Small intestine (tissue), 7 donors: ENCODE measurements around the gene LEAP2. TPM values are rescaled to one million over a fixed set of nuclear protein-coding genes. Genes with fewer than 3 reads are reported as not detected.

Experiments
- DNase-seq, 2 donors: peaks; one replicate each; pipeline versions ENCODE4 v3.0.0 to v3.0.0-alpha.2; 2013
- FAIRE-seq: peaks from 2 replicates; lab custom pipeline; 2012; peaks lifted over from hg19 to GRCh38; lab: Jason Lieb, UNC
- H3K27ac ChIP-seq, 3 donors: one replicate each; pipeline ENCODE4 v1.5.1; 2013; ENCODE audit warnings: low read length in 2 of 3, mild to moderate bottlenecking in 2 of 3, control low read depth in 1 of 3, inconsistent platforms in 1 of 3, low read depth in 1 of 3, moderate library complexity in 1 of 3
- H3K27me3 ChIP-seq, 3 donors: one replicate each; pipeline ENCODE4 v1.6.1; 2013; ENCODE audit warnings: low read length in 3 of 3, inconsistent platforms in 1 of 3; ENCODE audit not compliant: control insufficient read depth in 3 of 3, insufficient read depth in 3 of 3
- H3K36me3 ChIP-seq, 3 donors: one replicate each; pipeline ENCODE4 v1.6.1; 2013; ENCODE audit warnings: low read length in 3 of 3, inconsistent platforms in 1 of 3, low read depth in 1 of 3, mild to moderate bottlenecking in 1 of 3, moderate library complexity in 1 of 3; ENCODE audit not compliant: control insufficient read depth in 3 of 3, insufficient read depth in 2 of 3
- H3K4me1 ChIP-seq, 3 donors: one replicate each; pipeline ENCODE4 v1.6.1; 2013; ENCODE audit warnings: low read length in 2 of 3, inconsistent platforms in 1 of 3, low read depth in 1 of 3, mild to moderate bottlenecking in 1 of 3, moderate library complexity in 1 of 3; ENCODE audit not compliant: control insufficient read depth in 3 of 3, insufficient read depth in 2 of 3
- H3K4me3 ChIP-seq, 3 donors: one replicate each; pipeline ENCODE4 v1.5.1; 2013; ENCODE audit warnings: low read length in 3 of 3, control low read depth in 1 of 3, inconsistent platforms in 1 of 3, low read depth in 1 of 3, mild to moderate bottlenecking in 1 of 3, moderate library complexity in 1 of 3
- H3K9me3 ChIP-seq, 2 donors: one replicate each; pipeline ENCODE4 v1.6.1; 2013; ENCODE audit warnings: low read depth in 1 of 2, low read length in 1 of 2; ENCODE audit not compliant: control insufficient read depth in 2 of 2, insufficient read depth in 1 of 2
- WGBS, 3 donors: extraction: QIAGEN DNeasy Blood & Tissue Kit; methylation state at CpG; one replicate each; pipeline ENCODE4 v1.1.7; 2013; 5-methylcytosine and 5-hydroxymethylcytosine counted together
- polyA plus RNA-seq, 4 donors: library from polyadenylated mRNA; stranded (reverse) in 3 of 4; unstranded in 1 of 4; fragments of 200-250 nt in 3 of 4; fragments of 120-200 nt in 1 of 4; gene quantifications; one replicate each; pipeline versions ENCODE4 v1.2.1 to v1.2.3, GENCODE V29; 2013
- donor health status: healthy with polysubstance abuse.
- donor health status: control.
- donor health status: control.
- donor health status: Bipolar disorder and iron deficiency.
- donor health status: healthy.

The LEAP2 gene
- polyA plus RNA-seq, 4 donors = 2.2 to 12.3 (median 6.6) TPM

DNA sequence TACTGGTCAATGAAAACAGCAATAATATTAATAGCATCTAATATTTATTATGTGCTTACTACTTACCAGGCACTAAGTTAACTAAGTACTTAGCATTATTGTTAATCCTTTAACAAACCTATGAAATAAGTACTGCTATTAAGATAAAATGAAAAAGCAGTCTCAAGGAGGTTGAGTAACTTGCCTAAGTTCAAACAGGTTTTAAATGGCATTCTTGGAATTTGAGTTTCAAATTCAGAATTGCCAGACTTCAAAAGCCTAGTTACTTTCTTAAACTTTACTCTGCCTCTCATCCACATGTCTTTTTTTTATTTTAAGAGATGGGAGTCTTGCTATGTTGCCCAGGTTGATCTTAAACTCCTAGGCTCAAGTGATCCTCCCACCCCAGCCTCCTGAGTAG lies 16.0 kb downstream of the LEAP2 start:
- FAIRE-seq (no peak), DNase-seq (no peak)
- Histone ChIP-seq H3K27me3 (no peaks in the 10 kb centered on the region), H3K27ac (no peak overlapping the region), H3K4me3 (no peak overlapping the region), H3K4me1 (no peaks in the 10 kb centered on the region), H3K9me3 (no peaks in the 10 kb centered on the region), H3K36me3 (peaks cover 17 to 23% (median 21%) of the 10 kb centered on the region in 3 donors)

DNA sequence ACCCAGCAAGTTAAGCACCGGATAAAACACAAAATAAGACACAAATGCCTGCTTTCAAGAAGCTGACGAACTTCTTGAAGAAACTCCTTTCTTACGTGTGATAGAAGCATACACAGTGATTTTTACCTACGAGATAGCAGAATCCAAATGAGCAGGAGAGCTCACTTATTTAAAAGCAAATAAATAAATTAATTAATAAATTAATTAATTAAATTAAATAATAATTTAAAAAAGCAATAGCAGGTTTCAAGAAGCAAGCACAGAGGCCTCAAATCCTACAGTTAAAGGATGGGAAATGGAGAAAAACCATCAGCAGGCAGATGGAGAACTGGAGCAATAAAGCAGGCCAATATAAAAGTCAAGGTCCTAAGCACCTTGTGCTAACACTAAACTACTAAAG lies 17.3 kb downstream of the LEAP2 start:
- Histone ChIP-seq H3K9me3 (no peaks in the 10 kb centered on the region), H3K36me3 (peaks cover 15 to 23% (median 23%) of the 10 kb centered on the region in 3 donors), H3K27ac (no peak overlapping the region), H3K4me1 (no peaks in the 10 kb centered on the region), H3K4me3 (no peak overlapping the region), H3K27me3 (no peaks in the 10 kb centered on the region)
- no peak for DNase-seq
- WGBS, 3 donors = 94 to 96% (median 95%) methylated on average over 4 of the region's 4 CpGs
- no peak for FAIRE-seq

DNA sequence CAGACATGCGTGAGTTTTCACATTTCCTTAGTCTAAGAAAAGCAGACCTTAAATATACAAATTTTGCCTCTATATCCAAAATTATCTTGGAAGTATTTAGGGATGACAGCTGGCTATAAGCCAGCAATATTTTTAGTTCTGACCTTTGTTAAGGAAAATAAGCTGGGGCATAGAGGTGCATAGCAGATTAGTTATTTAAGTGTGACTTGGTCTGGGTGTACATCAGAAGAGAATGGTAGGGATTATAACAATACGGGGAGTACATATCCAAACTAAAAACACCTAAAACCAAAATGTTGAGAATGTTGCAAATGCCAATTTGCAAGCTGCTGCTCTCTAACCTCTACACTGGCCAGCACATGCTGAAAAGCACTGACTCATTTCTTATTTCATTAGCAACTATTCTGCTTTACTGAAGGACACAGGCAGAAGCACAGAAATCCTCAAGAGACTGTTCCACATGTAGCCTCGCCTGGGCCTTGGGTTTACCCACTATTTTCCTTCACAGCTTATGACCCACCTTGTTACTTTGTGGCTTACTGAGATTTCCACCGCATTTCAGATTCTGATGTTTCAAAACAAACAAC lies 22.3 kb downstream of the LEAP2 start:
- no peak for FAIRE-seq
- peaks cover 13 to 38% (median 25%) of the 10 kb centered on the region in 3 donors for H3K36me3 ChIP-seq
- H3K4me1 ChIP-seq = no peaks in the 10 kb centered on the region
- H3K27ac ChIP-seq = no peak overlapping the region
- no peaks in the 10 kb centered on the region for H3K27me3 ChIP-seq
- WGBS, 3 donors = 89 to 93% (median 90%) methylated on average over 4 of the region's 4 CpGs
- no peak for DNase-seq
- no peak overlapping the region for H3K4me3 ChIP-seq
- no peaks in the 10 kb centered on the region for H3K9me3 ChIP-seq

DNA sequence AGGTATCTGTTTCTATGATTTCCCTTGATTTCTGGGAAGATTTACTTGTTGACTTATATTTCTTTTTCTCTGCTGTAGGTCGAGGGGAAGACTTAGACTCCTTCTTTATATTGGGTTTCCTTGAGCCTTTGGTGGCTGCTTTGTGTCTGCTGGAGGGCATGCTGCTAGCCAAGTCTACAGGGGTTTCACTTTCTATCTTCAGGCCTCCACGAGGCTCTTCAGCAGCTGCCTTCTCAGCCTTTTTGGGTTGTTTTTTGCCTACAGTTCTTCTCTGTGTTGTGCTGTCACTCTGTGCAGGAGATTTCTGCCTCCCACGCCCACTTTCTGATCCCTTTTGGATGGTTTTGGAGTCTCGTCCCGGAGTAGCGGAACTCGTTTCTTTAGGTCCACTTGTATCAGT lies 23.2 kb downstream of the LEAP2 start:
- no peak for DNase-seq
- no peak for FAIRE-seq
- Histone ChIP-seq H3K36me3 (peaks cover 13 to 38% (median 25%) of the 10 kb centered on the region in 3 donors), H3K4me1 (no peaks in the 10 kb centered on the region), H3K9me3 (no peaks in the 10 kb centered on the region), H3K27me3 (no peaks in the 10 kb centered on the region), H3K27ac (no peak overlapping the region), H3K4me3 (no peak overlapping the region)
- WGBS, 3 donors = 72 to 74% (median 74%) methylated on average over 7 of the region's 7 CpGs

DNA sequence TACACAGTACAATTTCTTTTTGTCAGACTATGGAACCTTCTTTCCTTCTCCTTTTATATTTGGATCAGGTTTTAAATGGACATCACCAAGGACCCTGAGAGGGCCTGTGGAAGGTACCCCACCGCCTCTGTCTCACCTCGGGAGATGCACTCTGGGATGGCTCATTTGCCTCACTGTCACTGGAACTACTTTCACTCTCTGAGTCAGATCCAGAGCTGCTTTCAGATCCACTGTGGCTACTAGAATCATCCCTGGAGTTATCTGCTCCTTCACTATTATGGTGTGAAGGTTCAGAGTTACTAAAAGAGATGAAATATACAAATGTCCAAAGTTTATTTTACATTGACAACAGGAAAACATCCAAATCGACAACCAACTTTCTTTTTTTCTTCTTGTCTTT lies 24.6 kb downstream of the LEAP2 start:
- FAIRE-seq (no peak), DNase-seq (no peak)
- peaks cover 10 to 42% (median 18%) of the 10 kb centered on the region in 3 donors for H3K36me3 ChIP-seq
- H3K9me3 ChIP-seq = no peaks in the 10 kb centered on the region
- H3K27ac ChIP-seq = no peak overlapping the region
- H3K27me3 ChIP-seq = no peaks in the 10 kb centered on the region
- H3K4me3 ChIP-seq = no peak overlapping the region
- 65 to 72% (median 71%) methylated on average over 3 of the region's 3 CpGs for WGBS, 3 donors
- H3K4me1 ChIP-seq = no peaks in the 10 kb centered on the region

DNA sequence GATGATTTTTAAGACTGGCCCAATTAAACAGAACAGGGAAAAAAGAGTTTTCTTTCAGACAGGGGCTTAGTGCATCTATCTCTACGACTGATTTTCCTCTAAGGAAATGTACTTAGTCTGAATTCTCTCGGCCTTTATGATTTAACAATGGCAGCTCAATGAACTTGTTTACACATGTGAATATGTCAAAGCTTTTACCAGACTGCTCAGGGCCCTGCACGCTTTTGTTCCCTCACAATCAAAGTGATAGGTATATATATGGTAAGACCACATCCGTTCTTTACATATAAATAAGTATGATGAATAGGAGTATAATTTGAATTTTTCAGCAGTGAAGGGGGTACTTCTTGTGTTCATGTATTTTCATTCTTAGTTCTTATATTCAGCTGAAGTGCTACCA lies 27.6 kb downstream of the LEAP2 start:
- Histone ChIP-seq H3K9me3 (no peaks in the 10 kb centered on the region), H3K27me3 (no peaks in the 10 kb centered on the region), H3K4me1 (no peaks in the 10 kb centered on the region), H3K4me3 (no peak overlapping the region), H3K27ac (no peak overlapping the region), H3K36me3 (peaks cover 3 to 33% (median 18%) of the 10 kb centered on the region in 3 donors)
- FAIRE-seq (no peak), DNase-seq (no peak)
- WGBS, 3 donors = 89 to 94% (median 92%) methylated on average over 4 of the region's 4 CpGs

DNA sequence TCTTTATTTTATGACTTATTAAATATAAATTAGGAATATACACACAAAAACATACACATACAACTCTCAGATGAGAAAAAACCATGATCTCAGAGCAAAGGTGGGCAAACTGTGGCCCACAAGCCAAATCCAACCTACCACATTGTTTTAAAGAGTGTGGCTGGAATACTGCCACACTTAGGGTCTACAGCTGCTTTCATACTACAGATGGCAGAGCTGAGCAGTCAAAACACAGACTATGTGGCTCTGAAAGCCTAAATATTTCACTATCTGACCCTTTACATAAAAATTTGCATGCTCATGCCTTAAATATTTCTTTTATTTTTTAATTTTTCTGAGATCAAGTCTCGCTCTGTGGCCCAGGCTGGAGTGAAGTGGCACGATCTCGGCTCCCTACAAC lies 28.3 kb downstream of the LEAP2 start:
- no peak overlapping the region for H3K27ac ChIP-seq
- no peak for DNase-seq
- H3K36me3 ChIP-seq = peaks cover under 1 to 28% (median 11%) of the 10 kb centered on the region in 3 donors
- H3K27me3 ChIP-seq = no peaks in the 10 kb centered on the region
- H3K4me3 ChIP-seq = no peak overlapping the region
- FAIRE-seq = no peak
- no peaks in the 10 kb centered on the region for H3K4me1 ChIP-seq
- no peaks in the 10 kb centered on the region for H3K9me3 ChIP-seq
- whole genome bisulfite sequencing, 3 donors = 95 to 98% (median 97%) methylated on average over 3 of the region's 3 CpGs

DNA sequence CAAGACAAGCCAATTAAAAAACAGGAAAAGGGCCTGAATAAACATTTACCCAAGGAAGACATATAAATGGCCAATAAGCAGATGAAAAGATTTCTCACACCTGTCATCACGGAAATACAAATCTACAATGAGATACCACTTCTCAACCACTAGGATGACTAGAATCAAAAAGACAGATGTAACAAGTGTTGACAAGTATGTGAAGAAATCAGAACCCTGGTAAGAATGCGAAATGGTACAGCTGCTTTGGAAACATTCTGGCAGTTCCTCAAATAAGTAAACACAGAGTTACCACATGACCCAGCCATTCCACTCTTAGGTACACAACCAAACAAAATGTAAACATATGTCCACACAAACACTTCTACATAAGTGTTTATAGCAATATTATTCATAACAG lies 32.5 kb downstream of the LEAP2 start:
- WGBS, 3 donors = 68 to 71% (median 69%) methylated on average over 2 of the region's 2 CpGs
- FAIRE-seq (no peak), DNase-seq (no peak)
- no peak overlapping the region for H3K4me3 ChIP-seq
- H3K36me3 ChIP-seq = peaks cover 0 to 14% (median 5%) of the 10 kb centered on the region in 3 donors
- no peaks in the 10 kb centered on the region for H3K9me3 ChIP-seq
- H3K27ac ChIP-seq = no peak overlapping the region
- H3K4me1 ChIP-seq = peaks cover 0 to 4% (median 3%) of the 10 kb centered on the region in 3 donors
- no peaks in the 10 kb centered on the region for H3K27me3 ChIP-seq

DNA sequence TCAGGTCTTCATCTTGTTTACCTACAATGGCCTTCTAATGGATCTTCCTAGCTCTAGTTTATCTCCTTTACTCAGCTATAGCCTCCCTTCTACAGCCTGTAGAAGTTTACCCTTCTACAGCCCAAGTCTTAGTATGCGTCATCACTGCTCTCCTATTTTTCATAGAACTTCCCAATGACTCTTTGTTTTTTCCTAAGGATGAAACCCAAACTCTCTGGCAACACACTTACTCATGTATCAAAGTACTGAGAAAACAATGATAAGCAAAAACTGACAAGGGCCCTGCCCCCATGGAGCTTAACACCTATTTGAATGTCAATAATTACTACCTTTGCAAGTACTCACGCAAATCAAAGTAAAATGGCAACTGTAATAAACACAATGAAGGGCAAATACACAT lies 33.7 kb downstream of the LEAP2 start:
- WGBS, 3 donors = 90 to 99% (median 93%) methylated on average over 2 of the region's 2 CpGs
- Histone ChIP-seq H3K4me1 (peaks cover 0 to 4% (median 3%) of the 10 kb centered on the region in 3 donors), H3K36me3 (peaks cover 0 to 13% (median 5%) of the 10 kb centered on the region in 3 donors), H3K27me3 (no peaks in the 10 kb centered on the region), H3K9me3 (no peaks in the 10 kb centered on the region), H3K27ac (no peak overlapping the region), H3K4me3 (no peak overlapping the region)
- no peak for DNase-seq
- no peak for FAIRE-seq
